ENCODE data around the gene ZBTB20.
"Not testable (repeated sequence)": the region's sequence is repeated elsewhere in the genome, so short reads cannot be mapped to it uniquely, and the experiment has no call there.

Gene ZBTB20

DNA sequence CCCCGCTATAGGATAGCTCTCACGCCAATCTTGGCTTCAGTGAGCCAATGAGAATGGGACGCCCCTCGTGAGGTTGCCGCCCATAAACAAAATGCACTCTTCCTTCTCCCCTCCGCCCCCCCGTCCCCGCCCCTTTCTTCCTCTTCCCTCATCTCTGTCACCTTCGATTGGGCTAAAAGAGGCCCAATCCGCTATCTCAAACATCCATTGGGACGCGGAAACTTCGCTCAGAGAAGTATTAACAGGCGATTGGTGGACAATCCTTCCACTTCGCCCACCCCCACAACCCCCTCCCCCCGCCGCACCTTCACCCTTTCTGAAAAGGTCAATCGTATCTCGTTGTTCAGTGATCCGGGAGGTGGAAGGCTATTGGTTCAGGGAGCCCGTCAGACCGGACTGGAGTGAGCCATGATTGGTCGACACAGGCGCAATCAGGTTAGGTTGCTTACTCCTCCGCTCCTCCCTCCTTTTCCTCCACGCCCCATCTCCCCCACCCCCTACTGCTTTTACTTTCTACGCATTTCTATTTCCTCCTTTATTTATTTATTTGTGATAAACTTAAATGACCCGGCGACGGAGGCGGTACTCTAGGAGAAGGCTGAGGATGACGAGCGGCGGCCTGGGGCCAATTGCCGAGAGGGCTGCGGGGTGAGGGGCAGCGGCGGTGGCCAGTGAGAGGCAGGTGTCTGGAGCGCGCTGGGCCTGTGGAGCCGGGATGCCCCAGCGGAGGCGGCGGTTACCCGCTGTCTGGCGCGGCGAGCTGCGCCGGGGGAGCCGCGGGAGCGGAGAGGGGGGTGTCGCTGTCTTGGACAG, 447 bp upstream of the ZBTB20 start:
- peak; percentile 95 for DNase-seq

DNA sequence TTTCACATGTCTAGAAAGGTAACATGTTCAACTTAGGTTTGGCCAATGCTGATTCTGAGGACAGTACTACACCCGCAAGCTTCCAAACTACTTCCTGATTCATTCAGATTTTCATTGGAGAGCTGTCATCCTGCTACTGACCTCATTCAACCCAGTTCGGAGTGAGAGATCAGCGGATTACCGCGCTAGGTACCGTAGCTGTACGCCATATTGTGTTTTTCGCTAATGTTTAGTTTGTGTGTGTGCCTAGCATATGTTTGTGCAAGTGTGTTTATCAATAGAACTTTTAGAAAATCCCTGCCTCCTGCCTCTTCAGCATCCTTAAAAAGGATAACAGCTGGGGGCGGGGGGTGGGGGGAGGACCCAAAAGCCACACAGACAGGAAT, 1.1 kb downstream of the ZBTB20 start:
- peak; percentile 55 for DNase-seq

DNA sequence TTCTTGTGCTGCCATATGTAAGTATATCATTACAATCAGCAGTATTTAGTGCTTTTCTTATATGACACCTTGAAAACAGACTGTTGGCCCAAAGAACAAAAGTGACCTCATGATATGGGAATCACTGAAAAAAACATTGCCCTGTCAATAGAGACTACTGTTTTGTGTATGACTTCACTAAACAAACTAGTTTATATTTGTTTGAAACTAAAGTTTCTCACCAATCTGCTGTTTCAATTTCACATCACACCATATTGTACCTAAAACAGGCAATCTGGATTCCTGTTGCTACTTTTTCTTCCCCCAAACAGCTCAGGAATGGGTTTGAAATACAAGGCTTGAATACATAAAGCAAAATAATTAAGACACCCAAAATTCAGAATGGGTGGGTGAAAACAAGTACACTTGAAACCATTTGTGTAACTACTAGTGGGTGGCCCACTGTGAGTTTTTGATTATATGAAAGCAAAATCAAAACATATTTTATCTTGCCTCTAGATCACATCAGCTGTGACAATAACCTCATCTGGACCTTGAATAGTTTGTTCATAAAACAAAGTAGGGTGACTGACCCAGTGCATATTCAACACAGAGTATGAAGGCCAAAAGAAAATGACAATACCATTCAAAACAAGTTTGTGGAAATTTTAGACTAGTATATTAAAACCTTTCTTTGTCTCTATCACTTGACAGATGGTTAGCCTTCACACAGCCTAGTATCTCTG, 5.9 kb downstream of the ZBTB20 start:
- DNase-seq: no peak

DNA sequence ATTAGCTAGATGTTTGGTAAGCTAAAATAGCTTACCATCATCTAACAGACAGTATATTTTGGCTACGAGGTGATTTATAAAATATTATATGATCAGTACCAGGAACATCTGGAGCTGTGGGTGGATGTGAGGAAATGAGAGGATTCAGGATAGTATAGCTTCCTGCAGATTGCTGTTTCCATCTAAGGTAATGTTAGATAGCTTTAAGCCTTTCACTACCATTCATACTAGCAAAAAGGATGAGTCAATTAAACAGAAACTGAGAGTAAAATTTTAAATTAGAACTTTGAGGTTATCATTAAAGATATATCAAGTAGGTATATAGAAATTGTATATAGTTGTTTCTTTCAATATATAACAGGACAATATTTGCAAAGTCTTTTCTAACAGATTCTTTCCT, 8.0 kb downstream of the ZBTB20 start:
- no peak for DNase-seq

DNA sequence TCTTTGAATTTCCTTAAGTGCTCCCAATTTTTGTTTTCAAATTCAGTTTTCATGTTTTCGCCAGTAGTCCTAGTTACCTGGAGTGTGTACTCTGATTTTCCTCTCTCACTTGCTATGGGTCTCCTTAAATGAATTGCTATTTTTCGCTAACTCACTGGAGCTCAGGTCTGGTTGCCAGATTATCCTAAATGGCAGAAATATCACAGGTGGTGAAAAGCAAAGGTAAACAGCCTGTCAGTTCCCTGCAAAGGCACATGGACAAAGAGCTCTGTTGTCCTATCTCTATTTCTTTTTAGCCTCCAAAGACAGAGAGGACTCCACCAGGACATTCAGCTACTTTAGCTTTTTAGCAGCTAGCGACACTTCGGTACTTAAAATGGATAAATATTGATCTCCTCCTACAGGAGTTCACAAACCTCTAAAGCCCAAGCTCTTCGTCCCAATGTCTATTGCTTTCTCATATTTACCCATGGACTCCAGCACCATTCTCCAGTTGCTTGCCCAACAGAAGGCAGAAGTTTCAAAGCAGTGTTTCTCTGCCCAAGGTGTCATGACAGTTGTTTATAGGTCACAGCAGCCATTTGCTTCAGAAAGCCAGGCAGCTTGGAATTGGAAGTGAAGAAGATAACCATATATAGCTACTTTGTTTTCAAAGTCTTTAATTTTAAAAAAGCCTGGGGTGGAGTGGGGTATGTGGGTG, 12.3 kb downstream of the ZBTB20 start:
- no peak for DNase-seq

DNA sequence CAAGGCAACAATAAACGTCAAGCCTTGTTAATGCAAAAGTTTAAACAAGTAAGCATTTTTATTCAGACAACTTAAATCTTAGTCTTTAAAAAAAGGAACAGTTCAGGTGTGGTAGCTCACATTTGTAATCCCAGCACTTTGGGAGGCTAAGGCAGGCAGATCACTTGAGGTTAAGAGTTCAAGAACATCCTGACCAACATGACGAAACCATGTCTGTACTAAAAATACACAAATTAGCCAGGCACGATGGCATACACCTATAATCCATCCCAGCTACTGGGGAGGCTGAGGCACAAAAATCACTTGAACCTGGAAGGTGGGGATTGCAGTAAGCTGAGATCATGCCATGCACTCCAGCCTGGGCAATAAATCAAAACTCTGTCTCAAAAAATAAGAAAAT, 19.9 kb downstream of the ZBTB20 start:
- DNase-seq: no peak

DNA sequence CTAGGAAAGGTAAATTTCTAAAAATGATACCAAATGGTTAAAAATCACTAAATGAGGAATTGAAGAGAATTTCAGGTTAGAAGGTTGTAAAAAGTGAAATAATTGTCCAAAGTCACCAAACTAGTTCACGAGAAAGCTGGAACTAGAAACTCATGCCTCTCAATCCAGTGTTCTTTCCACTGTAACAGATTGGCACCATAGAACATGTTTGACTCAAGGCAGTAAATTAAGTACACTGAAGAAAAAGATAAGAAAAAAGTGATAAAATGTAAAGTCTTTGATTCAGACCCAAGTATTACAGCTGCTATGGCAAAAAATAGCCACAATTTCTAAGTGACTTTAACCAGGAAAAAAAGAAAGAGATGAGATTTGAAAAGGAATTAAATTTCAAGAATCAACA, 26.5 kb downstream of the ZBTB20 start:
- no peak for DNase-seq

DNA sequence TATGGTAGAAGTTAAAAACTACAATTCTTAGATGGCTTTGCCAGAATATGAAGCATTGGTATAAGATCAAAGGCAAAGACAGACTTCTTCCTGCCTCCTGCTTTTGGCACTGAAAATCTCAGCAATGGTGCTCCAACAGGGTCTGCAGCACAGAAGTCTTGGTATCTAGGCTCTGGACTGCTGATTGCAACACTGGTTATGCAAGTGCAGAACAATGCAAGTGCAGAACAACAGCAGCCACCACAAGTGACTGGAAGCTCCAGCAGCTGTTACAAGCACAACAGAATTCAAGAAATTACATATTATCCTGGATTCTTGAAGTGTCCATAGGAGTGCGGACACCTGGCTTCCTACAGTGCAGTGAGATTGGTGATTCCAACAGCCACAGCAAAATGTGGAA, 33.7 kb downstream of the ZBTB20 start:
- DNase-seq: no peak

DNA sequence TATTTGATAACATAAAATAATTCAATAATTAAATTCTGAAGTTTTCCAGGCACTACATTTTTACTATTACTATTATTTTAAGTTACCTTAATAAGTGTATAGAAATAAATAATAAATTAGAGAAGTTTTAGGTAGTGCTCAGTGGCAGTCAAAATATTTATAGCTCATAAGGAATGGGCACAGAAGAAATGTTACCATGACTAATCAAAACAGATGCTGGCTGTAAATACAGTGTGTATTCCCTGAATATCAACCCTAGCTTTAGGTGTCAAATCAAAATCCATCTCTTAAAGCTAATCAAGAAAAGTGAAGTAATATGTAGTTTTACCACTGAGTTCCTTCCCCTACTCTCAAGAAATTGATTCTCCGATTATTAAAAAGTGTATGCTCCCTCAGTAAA, 35.5 kb downstream of the ZBTB20 start:
- no peak for DNase-seq

DNA sequence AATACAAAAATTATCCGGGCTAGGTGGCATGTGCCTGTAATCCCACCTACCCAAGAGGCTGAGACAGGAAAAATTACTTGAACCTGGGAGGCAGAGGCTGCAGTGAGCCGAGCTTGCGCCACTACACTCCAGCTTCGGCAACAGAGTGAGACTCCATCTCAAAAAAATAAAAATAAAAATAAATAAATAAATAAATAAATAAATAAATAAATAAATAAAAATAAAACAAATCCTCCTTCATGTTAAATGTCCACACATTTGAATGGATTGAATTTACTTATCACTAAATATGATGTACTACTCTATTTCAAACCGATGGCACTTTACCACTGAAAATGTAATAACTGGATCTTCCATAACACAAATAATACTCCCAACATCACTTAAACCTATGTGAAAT, 36.3 kb downstream of the ZBTB20 start:
- no peak for DNase-seq

DNA sequence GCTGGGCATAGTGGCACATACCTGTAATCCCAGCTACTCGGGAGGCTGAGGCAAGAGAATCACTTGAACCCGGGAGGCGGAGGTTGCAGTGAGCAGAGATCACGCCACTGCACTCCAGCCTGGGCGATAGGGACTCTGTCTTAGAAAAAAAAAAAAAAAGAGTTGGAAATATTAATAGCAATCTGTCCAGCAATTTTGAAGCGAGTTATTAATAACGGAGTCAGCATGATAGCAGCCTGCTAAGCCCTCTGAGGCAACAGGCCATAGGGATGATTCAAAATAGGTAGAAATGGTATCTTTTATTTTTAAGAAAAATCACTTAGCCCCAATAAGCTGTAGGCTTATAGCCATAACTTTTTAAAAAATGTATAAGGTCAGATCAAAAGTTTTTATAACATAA, 37.0 kb downstream of the ZBTB20 start:
- not testable (repeated sequence) for DNase-seq

DNA sequence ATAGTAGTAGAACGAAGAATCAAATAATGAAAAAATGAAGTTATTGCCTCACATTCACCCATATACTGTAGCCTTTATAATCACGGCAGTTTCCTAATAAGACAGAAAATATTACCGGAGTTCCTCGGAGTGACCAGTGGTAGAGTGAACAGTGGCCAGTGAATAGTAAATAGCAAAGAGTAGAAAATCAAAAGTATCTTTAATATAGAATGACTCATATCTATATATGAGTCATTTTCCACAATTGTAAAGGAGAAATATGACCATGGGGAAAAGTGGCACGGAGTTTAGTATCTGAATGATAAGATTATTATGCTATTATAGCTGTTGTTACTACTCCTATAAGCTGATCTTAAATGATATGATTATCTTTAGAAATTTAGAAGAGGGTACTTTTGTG, 38.5 kb downstream of the ZBTB20 start:
- DNase-seq: no peak

DNA sequence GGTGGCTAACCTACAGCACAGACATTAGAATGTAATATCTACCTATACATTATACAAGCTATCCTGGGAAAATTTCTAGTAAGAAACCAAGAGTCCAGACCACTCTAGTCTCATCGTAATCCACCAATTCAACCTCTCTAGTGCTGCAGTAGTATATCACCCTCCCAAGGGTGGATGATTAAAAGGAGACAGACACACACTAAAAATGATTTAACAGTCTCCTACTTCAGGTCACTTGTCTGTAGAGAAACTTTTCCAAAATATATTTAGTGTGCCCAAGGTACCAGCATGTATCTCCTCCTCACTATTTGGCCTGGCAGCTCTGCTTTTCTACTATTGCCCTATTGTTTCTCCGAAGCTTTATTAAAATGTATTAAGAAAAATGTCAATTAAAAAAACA, 45.0 kb downstream of the ZBTB20 start:
- DNase-seq: no peak

DNA sequence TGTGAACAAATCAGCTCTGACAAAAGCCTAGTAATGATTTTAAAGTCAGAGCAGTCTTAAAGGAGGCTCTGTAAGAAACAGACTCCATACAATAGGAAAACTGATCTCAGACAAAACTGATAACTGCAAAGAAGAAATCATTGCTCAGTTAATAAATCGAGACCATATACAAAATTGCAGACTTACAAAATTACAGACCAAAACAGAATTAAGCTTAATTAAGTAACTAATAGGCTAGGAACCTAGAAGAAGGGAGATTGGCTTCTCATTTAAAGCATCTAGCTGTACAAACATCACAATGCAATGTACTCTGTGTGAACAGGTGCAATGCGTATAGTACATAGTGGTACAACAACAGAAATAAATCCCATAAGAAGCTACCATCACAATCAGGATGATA, 46.3 kb downstream of the ZBTB20 start:
- DNase-seq: no peak

DNA sequence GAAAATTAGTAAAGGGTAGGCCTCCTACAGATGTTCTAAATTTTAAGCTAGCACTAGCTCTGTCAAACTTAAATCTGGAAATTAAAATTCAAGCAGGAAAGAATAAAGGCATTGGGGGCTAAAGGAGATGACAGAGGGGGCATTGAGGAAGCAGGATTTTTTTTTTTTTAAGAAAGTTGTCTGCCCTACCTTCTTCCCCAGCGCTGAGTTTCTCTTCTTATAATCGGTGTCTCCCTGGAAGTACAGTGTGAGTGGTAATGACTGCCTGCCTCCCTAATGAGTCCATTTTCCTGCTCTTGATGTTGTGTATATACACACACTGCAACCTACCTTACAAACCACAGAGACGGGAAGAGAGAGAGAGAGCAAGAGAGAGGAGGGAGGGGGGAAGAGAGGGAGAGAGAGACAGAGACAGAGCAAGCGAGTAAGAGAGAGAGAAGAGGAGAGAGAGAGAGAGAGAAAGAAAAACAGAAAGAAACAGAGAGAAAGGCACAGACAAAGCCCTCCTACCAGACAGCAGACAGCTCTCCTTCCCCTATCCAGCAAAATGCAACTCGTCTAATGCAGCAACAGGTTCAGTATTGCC, 47.0 kb downstream of the ZBTB20 start:
- no peak for DNase-seq

DNA sequence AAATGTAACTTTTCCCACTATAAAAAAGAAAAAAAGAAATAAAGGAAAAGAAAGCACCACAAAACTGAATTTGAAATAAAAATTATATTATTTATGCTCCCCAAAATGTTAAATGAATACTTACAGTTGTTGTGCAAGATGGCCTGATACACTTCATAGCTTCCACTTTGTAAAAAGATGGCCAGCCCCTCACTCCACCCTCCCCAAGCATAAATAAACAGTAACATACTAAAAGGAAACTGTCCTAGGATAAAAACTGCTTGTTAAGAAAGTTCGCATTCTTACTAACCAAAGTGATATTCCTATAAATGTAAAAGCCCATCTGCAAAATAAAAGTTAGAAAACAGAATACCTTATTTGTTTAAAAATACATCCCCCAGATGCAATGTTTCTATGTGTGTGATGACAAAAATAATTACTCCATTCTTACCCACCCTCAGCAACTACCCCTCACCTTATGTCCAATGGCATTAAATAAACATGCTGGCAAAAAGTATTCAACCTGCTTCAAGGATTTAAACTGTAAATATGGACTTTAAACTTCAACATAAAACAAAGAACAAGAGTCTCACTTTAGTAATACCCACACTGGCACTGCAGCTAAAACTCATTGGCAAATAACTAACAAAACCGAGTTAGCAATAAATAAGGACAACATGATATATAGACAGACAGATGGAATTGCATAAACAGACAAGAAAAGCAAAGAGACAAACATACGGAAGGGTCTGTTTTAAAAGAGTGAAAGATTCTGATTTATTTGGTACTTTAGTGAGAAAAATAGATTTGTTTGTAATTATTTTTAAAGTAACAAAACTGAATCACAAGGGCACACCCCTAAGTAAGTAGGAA, 47.7 kb downstream of the ZBTB20 start:
- DNase-seq: no peak

DNA sequence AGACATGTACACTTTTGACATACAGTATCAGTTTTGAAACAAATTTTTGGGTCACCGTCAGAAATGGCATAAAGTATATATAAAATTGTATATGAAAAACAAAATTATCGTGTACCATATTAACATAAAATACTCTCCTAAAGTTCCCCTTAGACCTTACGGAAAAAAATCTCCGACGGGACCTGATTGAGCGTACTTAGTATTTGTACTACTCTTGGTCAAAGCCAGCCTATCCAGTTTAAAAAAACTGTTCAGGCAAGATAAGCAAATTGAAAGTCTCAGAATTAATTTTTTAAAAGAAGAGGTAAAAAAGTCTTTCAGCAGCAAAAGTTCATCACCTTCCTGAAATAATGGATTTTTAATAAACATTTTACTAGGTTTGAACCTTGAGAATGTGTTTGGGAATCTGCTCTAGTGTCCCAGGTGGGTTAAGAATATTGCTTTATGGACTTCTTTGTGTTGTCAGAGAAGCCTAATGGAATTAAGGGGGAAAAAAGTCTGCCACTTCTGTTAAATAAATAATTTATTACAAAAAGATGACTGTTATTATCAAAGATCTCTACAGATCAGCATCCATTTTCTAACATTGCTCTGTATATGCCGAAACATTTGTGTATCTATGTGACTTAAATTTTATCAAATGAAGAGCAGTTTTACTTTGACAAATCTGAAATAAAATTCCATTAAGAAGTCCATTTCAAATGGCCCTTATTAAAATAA, 48.6 kb downstream of the ZBTB20 start:
- no peak for DNase-seq

DNA sequence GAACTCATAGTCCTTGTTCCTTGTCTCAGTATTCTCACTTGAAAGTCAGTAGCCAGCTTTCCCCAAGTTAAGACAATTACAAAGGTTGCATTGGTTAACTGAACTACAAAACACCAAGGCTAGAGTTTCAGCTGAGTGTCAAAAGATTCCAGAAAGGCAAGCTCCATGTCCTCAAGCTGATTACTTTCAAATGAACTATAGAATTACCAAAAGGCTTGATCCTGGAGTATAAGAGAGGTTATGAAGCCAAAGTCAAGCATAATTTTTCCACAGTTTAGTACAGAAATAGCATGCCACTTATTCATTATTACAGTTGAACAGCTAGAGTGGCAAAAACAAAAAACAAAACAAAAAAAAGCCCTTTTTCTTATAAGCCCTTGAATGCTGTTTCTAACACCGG, 51.9 kb downstream of the ZBTB20 start:
- no peak for DNase-seq

DNA sequence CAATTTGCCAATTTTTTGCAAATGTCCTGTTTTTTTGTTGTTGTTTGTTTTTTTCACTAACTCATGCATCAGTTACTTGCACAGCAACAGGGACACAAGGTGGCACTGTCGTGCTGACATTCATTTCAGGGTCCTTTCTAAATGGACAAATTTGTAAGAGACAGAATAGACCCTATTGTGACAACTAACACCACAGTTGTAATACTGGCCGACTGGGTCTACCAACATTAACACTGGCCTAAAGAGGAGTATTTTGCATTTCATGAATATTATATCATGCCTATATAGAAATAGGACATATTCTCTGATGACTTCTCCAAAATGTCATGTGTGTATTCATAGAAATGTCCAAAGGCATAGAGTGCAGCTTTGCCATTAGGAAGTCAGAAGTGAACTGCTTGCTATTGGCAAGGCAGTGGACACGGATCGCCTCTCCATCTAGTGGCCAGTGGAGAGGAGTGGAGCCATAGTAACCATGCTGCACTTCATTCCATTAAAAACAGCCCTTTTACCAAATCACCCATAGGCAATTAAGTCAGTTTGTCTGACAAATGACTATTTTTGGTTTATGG, 54.8 kb downstream of the ZBTB20 start:
- peak; percentile 31 for DNase-seq

DNA sequence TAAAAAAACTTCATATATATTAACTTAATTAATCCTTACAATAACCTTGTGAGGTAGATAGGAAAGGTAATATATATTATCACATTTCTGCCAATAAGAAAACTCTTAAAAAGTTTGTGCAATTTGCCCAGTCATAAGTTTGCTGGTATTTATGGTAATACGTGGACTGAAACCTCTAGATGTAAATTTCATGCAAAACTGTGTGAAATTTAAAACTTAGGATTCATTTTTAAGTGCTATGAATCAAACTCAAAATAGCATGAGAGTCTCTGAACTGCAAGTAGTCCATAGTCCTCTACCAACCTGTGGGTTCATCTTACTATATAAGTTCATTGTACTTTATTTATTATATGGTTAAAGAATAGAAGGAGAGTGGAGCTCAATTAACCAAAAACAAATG, 56.4 kb downstream of the ZBTB20 start:
- DNase-seq: no peak

DNA sequence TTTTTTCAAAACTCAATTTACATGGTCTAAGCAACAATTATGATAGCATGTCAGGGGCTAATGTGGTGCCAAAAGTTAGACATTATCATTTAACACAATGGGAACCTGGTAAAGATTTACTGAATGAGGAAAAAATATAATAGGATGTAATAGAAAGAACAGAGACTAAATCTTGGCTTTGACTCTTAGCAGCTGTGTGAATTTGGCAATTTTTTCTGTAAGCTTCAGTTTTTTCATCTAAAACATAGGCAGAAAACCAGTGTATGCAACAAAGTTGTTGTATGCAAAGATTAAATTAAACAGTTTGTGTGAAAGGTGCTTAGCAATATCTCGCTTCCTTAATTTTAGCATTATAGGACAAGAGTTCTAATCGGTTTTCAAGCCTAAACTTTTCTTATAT, 57.6 kb downstream of the ZBTB20 start:
- no peak for DNase-seq

DNA sequence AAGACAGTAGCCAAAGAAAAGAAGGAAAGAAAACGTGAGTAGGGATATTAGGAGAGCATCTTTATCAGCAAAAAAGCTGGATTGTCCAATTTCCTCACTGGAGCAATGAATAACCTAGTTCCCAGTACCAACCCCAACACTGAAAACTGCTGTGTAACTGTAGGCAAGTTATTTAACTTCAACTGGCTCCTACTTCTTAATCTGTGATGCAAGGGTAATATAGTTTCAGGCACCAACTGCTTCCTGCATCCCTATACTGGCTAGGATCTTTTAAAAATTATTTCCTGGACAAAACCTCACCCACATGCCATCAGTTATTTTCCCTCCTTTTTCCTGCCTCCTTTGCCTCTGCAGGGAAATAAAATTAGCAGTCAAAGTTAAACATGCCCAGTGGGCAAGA, 59.6 kb downstream of the ZBTB20 start:
- no peak for DNase-seq

All from stimulated activated CD4-positive, alpha-beta T cell treated with anti-CD3 and anti-CD28 coated beads, Interleukin-1b, Interleukin-23, amount 100 ng/mL, for 48 hours (primary cell).